Measurements from ENCODE around the gene NEBL. TPM values are rescaled to one million over a fixed set of nuclear protein-coding genes. Genes with fewer than 3 reads are reported as not detected.

NEBL gene
- total and polyA plus RNA-seq, 2 experiments from 2014 or later = 247 to 489 TPM

DNA sequence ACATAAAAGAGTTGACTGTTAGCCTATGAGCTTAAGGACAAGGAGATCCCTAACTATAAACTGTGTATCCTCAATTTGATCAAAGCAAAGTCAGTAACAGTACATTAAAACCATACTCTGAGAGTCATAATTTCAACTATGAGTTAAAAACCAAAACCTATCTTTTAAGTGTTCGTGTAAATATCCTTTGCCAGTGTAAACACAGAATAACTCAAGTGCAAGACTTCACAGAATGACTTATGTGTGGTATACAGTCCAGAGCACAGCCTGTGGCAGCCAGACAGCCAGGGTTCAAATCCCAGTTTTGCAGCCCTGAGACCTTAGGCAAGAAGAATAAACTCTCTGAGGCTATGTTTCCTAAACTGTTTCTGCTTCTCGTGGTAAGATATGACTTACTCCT is 30.3 kb upstream of the NEBL start:
- H3K4me3 ChIP-seq = no peak overlapping the region
- no peak for TF ChIP-seq CTCF (IDR thresholded peaks at IDR 0.05; ENCODE audit: low read depth, low read length)
- H3K36me3 ChIP-seq = no peaks in the 10 kb centered on the region
- no peaks in the 10 kb centered on the region for H3K9me3 ChIP-seq (ENCODE audit: low read depth)
- no peak overlapping the region for H3K27ac ChIP-seq
- H3K4me1 ChIP-seq (ENCODE audit: low read depth) = peaks cover 22% of the 10 kb centered on the region
- DNase-seq (ENCODE audit: low read depth in 1 of 2, low spot score in 1 of 2) = no peak
- no peaks in the 10 kb centered on the region for H3K27me3 ChIP-seq

- DNase-seq (ENCODE audit: low read depth in 1 of 2, low spot score in 1 of 2) = no peak
- Histone ChIP-seq H3K27ac (peak overlapping the region; percentile 59), H3K9me3 (ENCODE audit: low read depth) (no peaks in the 10 kb centered on the region), H3K4me1 (ENCODE audit: low read depth) (peaks cover 31% of the 10 kb centered on the region), H3K27me3 (no peaks in the 10 kb centered on the region), H3K36me3 (no peaks in the 10 kb centered on the region), H3K4me3 (no peak overlapping the region)
- TF ChIP-seq CTCF (IDR thresholded peaks at IDR 0.05; ENCODE audit: low read depth, low read length) = no peak
Measured at GRCh38 chr10:20922451-20922850, 25.3 kb upstream of the NEBL start.

DNA sequence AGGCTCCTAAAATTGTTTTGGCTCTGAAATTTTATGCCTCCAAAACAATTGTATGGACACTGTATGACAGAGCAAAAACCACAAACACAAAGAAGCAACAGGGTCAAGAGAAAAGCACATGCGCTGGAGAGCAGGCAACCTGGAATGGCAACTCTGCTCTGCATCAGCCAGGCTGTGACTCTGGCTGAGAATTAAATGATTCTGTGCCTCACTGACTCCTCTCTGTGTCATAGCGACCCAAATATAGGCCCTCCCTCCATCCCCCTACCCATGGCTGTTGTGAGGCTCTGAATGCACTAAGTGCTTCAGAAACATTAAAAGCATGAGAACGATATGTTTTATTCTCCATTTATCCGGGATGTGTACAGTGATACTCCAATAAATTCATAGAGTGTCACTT is 24.9 kb upstream of the NEBL start:
- Histone ChIP-seq H3K4me3 (no peak overlapping the region), H3K27ac (peak overlapping the region; percentile 59), H3K4me1 (ENCODE audit: low read depth) (peaks cover 35% of the 10 kb centered on the region), H3K27me3 (no peaks in the 10 kb centered on the region), H3K9me3 (ENCODE audit: low read depth) (no peaks in the 10 kb centered on the region), H3K36me3 (no peaks in the 10 kb centered on the region)
- no peak for DNase-seq (ENCODE audit: low read depth in 1 of 2, low spot score in 1 of 2)
- no peak for TF ChIP-seq CTCF (IDR thresholded peaks at IDR 0.05; ENCODE audit: low read depth, low read length)

- Histone ChIP-seq H3K27me3 (no peaks in the 10 kb centered on the region), H3K9me3 (ENCODE audit: low read depth) (no peaks in the 10 kb centered on the region), H3K4me1 (ENCODE audit: low read depth) (peaks cover 36% of the 10 kb centered on the region), H3K4me3 (no peak overlapping the region), H3K27ac (no peak overlapping the region), H3K36me3 (no peaks in the 10 kb centered on the region)
- TF ChIP-seq CTCF (IDR thresholded peaks at IDR 0.05; ENCODE audit: low read depth, low read length) = no peak
- no peak for DNase-seq (ENCODE audit: low read depth in 1 of 2, low spot score in 1 of 2)
Measured at GRCh38 chr10:20920061-20920460, 22.9 kb upstream of the NEBL start.

DNA sequence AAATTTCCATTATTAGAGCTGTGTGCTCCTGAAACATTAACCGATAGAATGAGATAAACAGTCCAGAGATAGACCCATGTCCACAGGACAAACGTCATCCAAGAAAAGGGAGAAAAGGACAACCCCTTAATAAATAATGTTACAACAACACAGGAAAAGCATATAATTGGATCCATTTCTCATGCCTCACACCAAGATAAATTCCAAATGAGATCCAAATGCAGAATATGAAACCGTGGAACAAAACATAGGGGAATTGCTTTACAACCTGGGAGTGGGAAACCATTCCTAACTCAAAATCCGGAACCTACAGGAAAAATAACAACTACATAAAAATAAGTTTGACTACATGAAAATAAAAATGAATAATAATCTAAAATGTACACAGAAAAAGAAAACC is 22.4 kb upstream of the NEBL start:
- no peak overlapping the region for H3K4me3 ChIP-seq
- H3K27ac ChIP-seq = no peak overlapping the region
- H3K36me3 ChIP-seq = no peaks in the 10 kb centered on the region
- H3K27me3 ChIP-seq = no peaks in the 10 kb centered on the region
- H3K4me1 ChIP-seq (ENCODE audit: low read depth) = peaks cover 32% of the 10 kb centered on the region
- no peak for TF ChIP-seq CTCF (IDR thresholded peaks at IDR 0.05; ENCODE audit: low read depth, low read length)
- no peaks in the 10 kb centered on the region for H3K9me3 ChIP-seq (ENCODE audit: low read depth)
- no peak for DNase-seq (ENCODE audit: low read depth in 1 of 2, low spot score in 1 of 2)

- TF ChIP-seq CTCF (IDR thresholded peaks at IDR 0.05; ENCODE audit: low read depth, low read length) = no peak
Measured at GRCh38 chr10:20916976-20917375, 19.9 kb upstream of the NEBL start.

More at GRCh38 chr10:20916976-20917375, 19.9 kb upstream of the NEBL start:
- no peak for DNase-seq (ENCODE audit: low read depth in 1 of 2, low spot score in 1 of 2)
- Histone ChIP-seq H3K36me3 (no peaks in the 10 kb centered on the region), H3K27me3 (no peaks in the 10 kb centered on the region), H3K27ac (no peak overlapping the region), H3K9me3 (ENCODE audit: low read depth) (no peaks in the 10 kb centered on the region), H3K4me3 (no peak overlapping the region), H3K4me1 (ENCODE audit: low read depth) (peaks cover 9% of the 10 kb centered on the region)
